HG02885 (cell line): ENCODE results near the gene DCDC2.
"Not testable (repeated sequence)": the region's sequence is repeated elsewhere in the genome, so short reads cannot be mapped to it uniquely, and the experiment has no call there.

Experiments used
- ATAC-seq: cut with Tn5 transposase; IDR thresholded peaks from one replicate; pipeline ENCODE4 v1.9.1; 2021; ENCODE audit warnings: mild to moderate bottlenecking; ENCODE audit not compliant: unreplicated experiment, poor library complexity

The DCDC2 gene

DNA sequence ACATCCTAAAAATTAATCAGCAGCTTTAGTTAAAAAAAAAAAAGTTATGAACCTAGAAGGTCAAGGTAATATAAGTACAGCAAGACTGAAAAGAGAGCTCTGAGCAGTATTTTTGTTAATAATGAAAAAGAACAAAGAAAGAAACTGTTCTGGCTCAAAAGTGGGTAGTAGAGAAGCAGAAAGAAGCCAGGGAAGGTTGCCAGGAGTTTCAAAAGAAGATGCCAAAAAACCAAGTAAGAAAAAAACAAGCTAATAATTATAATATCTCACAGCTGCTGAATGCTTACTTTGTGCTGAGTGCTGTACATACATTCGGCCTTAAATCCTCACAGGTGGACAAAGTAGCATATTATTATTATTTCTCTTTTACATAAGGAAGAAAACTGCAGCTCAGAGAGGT is 200.0 kb downstream of the DCDC2 start:
- no peak for ATAC-seq

DNA sequence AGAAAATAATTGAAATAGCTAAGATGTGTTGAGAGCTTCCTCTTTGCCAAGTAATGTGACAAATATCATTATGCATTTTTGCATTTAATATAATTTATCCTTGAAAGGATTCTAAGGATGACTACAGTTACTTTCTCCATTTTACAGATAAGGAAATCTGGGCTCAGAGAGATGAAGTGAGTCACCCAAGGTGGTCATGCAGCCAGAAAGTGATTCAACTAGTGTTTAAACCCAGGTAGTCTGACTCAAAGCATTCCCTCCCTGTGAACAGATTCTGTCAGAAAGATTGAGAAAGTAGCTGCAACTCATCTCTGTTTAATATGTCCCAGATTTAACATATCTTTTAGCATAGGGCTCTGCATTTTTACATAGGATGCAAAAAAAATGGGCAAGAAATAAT is 203.7 kb downstream of the DCDC2 start:
- no peak for ATAC-seq

DNA sequence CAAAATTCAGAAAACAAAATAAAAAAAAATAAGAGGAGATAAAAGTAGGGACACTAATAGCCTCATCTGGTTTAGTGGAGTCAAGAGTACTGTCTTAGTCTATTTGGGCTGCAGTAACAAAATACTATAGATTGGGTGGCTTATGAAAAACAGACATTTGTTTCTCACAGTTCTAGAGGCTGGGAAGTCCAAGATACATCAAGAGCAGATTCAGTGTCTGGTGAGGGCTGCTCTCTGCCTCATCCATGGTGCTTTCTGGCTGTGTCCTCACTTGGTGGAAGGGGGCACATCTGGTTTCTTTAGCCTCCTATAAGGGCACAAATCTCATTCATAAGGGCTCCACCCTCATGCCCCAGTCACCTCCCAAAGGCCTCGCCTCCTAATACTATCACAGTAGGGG is 205.8 kb downstream of the DCDC2 start:
- no peak for ATAC-seq

DNA sequence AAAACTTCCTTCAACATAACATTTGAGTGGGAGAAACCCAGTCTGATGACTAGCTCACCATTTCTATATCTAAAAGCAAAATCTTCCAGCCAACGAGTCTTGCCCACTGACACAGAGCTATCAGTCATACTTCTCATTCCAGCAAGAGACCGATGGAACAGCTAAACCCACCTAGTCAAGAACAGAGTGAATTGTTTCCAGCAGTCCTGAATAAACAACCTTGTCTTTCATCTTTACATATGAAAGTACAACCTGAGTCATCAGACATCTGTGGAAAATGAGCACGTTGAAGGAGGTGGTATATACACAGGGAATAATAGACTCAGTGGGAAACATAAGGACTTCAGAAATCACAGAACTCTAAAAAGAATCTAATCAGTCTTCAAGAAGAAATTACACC is 208.0 kb downstream of the DCDC2 start:
- no peak for ATAC-seq

DNA sequence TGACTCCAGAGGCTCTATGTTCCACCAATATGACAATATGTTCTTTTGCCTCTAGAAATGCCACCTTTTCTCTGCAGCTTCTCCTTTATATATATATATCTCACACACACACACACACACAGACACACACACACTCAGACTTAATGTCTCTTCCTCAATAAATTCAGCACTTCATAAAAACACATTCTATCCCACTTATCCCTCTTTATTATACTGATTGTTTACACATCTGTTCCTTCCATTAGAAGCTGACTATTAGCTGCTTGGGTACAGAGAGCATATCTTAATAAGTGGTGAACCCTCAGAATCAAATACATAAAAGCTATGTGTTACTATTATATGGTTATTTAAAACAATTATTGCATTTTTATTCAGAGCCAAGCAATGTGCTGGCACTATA is 208.6 kb downstream of the DCDC2 start:
- no peak for ATAC-seq

DNA sequence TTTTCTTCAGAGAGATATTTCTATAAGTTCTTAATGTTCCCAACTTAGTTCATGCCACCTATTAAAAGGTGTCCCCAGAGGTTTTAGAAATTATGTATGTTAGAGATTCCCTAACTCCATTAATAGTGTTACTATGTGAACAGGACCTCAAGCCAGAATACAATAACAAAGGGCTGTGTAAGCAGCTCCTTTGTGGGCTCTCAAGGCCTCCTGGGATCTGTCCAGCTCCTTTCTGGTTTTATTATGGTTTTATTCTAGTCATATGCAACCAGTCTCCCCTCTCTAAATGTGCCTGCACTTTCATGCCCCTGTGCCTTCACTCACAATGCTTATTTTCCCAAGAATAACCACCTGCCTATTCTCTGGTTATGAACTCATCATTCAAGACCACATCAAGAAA is 209.2 kb downstream of the DCDC2 start:
- no peak for ATAC-seq

DNA sequence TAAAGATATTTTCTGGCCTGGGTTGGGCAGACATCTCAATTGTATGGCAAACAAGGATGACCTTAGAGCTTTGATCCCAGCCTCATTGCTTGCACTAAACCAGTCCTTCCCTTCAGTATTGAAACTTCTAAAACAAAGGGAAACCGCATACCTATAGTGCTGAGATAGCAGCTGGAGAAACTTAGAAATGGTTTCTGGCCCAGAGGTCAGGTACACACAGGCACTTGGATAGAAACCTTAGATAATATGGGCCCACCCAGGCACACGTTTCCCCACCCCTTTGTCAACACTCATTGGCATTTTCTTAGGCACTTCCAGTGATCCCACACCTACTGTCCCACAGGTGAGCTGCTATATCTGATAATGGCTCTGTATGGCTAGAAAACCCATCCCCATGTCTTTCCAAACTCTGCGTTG is 209.7 kb downstream of the DCDC2 start:
- ATAC-seq = no peak

DNA sequence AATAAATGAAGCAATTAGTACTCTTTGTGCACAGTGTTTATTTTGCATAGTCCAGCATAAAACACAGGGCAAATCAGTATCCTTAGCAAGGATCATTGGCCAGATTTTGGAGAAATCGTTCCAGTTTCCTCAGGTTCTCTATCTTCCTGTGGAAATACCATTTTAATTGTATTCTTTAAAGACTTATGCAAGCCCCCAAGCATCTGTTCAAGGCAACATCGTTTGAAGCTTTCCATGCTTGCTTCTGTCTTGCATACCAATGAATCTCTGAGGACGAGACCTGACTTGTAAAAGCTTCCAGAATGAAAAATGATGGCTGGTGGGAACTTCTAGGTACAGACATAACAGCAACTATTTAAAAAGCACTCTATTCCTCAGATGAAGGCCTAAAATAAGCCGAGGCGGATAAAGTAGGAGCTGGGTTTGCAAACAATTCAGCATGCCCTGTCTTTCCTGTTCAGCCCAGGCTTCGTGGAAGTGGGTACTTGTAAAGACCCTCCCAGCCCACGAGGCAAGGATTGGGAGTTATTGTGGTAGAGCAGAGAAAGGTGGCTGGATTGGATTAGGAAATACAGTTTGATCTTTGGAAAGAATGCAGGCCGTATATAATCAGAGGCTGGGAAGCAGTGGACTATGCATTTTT is 210.2 kb downstream of the DCDC2 start:
- no peak for ATAC-seq

DNA sequence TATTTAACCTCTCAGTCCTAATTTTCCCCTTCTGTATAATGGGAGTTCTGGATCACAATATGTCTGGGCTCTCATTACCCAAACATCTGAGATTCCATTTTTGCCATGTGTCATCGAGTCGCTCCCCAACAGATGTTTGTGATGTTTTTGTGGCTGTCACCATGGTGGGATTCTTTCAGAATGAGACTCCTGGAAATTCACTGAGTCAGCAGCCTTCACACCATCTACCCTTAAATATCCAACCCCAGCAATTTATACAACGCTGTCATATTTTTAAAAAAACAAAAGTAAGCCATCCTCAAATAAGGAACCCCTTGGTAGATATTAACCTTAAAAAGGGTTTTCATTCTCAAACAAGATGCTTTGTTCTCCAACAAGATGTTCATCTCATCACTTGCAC is 211.0 kb downstream of the DCDC2 start:
- no peak for ATAC-seq

DNA sequence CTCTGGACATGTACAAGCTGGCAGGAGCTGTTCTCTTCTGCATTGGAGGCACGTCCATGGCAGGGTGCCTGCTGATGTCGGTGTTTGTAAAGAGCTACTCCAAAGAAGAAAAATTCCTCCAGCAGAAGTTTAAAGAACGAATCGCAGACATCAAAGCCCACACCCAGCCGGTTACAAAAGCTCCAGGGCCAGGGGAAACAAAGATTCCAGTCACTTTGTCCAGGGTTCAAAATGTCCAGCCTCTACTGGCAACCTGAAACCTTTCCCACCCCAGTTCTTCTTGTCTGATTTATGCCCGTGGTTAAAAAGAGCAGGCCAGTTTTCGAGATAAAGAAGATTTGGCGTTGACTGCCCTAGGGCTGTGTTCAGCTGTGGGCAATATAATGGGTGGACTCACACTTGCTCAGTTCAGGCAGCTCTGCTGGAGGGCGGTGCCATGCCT is 212.1 kb downstream of the DCDC2 start:
- ATAC-seq = no peak

DNA sequence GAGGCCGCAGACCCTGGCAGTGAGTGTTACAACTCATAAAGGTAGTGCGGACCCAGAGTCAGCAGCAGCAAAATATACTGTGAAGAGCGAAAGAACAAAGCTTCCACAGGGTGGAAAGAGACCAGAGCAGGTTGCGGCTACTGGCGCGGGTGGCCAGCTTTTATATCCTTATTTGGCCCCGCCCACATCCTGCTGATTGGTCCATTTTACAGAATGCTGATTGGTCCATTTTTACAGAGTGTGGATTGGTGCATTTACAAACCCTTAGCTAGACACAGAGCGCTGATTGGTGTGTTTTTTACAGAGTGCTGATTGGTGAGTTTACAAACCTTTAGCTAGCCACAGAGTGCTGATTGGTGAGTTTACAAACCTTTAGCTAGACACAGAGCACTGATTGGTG is 215.1 kb downstream of the DCDC2 start:
- ATAC-seq = not testable (repeated sequence)

DNA sequence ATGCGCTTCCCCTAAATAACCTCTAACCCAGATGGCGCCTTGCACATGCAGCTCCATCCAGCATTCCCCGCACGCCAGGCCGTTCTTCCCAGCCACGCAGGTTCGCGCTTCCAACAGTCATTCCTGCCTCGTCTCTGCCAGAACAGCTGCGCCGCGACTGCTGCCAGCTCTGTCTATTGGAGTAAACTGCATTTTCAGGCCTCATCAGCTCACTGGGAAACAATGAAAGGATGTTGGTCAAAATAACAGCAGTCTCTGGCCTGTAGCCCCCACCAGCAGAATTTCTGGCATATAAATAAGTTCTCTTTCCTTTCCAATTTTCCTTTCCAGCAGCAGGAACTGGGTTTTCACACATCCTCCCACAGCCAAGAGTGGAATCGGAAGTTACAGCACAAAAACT is 217.3 kb downstream of the DCDC2 start:
- ATAC-seq = no peak

DNA sequence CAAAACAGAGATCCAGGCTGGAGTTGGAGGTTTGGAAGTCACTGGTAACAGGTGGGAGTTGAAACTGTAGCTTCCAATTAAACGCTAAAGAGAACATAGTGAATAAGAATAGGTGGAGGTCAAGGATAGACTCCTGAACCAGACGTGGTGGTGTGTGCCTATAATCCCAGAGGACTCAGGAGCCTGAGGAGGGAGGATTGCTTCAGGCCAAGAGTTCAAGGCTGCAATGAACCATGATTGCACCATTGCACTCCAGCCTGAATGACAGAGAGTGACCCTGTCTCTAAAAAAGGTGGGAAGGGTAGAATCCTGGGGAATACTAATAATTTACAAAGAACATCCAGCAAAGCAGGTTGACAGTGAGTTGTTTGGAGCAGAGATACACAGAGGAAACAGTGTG is 218.2 kb downstream of the DCDC2 start:
- ATAC-seq = no peak

DNA sequence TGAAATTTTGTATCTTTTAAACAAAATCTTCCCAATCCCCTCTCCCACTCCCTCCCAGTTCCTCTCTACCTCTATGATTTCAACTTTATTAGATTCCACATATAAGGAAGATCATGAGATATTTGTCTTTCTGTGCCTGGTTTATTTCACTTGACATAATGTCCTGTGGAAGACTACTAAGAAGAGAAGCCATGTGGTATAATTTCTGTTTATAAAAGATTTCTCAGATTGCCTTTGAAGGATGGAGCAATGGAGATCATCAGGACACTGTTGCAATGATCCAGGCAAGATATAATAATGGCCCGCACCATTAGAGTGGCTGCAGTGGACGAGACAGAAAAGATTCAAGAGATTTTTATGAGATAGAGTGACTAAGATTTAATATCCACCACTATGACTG is 218.8 kb downstream of the DCDC2 start:
- no peak for ATAC-seq

DNA sequence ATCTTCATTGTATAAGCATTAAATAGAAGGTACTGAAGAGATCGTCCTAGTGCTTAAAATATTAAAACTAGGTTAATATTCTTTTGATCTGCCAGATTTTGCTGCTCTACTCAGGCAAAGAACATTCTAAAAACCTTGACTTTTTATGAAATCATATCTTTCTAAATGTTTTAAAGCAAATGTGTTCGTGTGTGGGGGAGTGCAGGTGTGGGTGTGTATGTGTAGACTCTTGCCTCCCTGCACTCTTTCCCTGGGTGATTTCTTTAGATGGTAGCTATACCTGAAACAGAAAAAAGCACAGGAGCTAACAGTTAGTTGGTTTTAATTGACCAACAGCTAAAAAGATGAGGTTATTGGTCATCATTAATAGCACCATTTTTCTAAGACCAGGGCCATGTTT is 226.1 kb downstream of the DCDC2 start:
- ATAC-seq = no peak

DNA sequence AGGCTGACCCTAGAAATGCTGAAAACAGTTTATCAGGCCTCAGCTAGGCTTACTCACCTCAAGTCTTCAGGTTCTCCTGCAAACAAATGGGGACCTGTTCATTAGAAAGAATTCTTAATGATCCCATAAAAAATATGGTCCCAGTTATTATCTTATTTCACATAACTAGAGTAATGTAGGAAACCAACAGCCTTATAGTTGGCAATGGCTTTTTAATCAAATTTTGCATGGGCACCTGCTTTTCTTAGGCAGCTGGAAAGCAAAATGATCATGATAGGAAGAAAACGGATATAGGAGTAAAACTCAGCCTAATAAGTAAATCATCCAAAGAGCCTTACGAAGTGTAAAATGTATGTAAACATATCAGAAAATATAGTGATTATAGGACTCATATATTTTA is 230.5 kb downstream of the DCDC2 start:
- ATAC-seq = no peak

DNA sequence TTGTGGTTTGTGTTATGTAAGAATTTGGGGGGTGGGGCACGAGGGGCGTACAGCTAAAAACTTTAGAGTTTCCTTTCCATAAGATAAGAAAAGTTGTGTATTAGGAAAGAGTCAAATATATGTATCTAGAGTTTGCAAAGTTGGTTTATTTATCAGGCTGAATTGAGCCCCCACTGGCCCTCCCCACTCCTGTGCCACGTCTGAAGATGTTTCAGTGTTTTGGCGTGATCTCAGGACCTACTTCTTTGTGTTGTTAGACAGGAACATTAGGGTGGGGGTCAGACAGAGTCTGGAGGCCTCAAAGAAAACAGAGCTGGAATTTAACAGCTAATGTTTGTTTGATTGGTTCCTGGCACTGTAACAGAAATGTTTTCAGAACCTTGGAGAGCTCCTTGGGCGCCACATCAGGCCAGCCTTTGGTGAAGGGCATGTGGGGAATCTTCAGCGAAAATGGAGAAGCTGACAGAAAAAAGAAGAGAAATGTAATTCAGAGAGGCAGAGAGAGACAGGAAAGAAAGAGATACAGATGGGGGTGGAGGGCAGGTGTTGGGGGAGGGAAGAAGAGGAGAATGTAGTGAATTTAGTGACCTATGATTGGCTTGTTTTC is 231.2 kb downstream of the DCDC2 start:
- ATAC-seq = peak; percentile 53

DNA sequence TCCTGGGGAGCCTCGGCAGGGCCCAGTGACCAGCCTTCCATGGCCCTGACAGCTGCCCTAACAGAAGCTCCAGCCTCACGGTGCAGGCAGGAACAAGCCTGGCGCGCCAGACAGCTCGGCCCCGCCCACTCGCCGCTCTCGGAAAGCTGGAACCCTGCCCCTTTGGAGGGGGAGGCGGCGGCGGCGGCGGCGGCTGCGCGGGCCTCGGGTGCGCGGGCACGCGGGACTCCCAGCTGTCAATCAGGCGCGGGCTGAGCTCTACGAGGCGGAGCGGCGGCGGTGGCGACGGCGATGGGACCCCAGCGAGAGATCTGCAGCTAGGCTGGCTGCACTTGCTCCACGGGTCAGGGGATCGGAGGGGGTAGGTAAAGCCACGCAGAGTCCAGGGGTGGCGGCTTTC is 231.9 kb downstream of the DCDC2 start, which contains the start of gene NRSN1:
Gene NRSN1 (plus strand): TSS at position 236 of the 400 bp plus-strand sequence. CDS start 8,113 bp downstream, outside the sequence.
- no peak for ATAC-seq

DNA sequence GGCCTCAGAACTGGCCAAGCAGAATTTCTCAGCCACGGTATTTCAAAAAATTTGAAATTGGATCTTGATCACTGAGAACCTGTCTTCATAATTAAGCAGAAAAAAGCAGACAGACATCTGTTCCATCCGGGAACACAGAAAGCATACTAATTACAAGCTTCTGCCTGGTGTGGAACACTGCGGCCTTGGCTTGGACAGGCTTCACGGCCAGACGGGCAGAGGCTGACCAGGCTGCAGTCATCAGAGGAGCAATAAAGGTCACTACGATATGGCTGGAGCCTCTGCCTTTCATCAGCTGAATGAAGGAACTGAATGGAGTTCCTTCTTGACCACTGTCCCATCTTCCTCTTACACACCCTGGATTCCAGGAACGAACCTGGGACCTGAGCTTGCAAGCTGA is 235.7 kb downstream of the DCDC2 start:
- ATAC-seq = no peak
